ENCODE data around the gene MSTN.
A peak's percentile ranks its signal among the peaks of the same experiment; 100 is the strongest.
"Not testable (repeated sequence)": the region's sequence is repeated elsewhere in the genome, so short reads cannot be mapped to it uniquely, and the experiment has no call there.

The MSTN gene

DNA sequence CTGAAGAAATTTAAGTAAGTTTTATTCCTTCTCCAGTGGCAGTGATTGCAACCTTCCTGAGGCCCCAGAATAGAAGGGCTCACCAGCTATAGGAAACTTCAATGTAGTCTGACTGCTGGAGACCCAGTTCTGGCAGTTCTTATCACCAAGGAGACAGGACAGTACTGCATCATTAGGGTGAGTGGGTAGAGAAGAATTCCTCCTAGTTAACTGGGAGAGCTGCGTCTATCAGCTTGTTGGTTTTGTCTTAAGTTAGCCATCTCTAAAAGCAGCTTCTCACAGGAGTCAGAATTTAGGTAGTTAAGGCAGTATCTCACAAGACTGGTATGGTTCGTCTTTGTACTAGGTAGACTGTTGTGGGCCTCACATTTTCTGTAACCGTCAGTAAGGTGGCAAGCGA, 3.3 kb upstream of the MSTN start:
- no peak for DNase-seq (ENCODE audit: low read depth, low spot score)

- DNase-seq (ENCODE audit: low read depth, low spot score) = no peak
Measured at GRCh38 chr2:190063624-190064023, 1.1 kb upstream of the MSTN start.

DNA sequence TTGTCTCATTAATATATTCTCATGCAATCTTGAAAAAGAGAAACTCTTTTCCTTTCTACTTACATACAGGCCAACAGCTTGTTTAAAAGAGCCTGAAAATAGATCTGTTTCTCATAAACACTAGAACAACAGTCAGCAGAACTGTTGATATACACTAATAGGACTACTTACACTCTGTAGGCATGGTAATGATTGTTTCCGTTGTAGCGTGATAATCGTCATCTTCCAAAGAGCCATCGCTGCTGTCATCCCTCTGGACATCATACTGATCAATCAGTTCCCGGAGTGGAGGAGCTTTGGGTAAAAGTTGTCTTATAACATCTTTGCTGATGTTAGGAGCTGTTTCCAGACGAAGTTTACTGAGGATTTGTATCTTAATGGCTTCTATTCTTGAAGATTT, 476 bp downstream of the MSTN start:
- DNase-seq (ENCODE audit: low read depth, low spot score) = no peak

- no peak for DNase-seq (ENCODE audit: low read depth, low spot score)
Measured at GRCh38 chr2:190060626-190061025, 1.9 kb downstream of the MSTN start.

DNA sequence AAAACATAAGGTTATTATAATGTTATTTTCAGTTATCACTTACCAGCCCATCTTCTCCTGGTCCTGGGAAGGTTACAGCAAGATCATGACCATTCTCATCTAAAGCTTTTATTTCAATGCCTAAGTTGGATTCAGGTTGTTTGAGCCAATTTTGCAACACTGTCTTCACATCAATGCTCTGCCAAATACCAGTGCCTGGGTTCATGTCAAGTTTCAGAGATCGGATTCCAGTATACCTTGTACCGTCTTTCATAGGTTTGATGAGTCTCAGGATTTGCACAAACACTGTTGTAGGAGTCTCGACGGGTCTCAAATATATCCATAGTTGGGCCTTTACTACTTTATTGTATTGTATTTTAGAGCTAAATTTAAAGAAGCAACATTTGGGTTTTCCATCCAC, 2.5 kb downstream of the MSTN start:
- DNase-seq (ENCODE audit: low read depth, low spot score) = no peak

DNA sequence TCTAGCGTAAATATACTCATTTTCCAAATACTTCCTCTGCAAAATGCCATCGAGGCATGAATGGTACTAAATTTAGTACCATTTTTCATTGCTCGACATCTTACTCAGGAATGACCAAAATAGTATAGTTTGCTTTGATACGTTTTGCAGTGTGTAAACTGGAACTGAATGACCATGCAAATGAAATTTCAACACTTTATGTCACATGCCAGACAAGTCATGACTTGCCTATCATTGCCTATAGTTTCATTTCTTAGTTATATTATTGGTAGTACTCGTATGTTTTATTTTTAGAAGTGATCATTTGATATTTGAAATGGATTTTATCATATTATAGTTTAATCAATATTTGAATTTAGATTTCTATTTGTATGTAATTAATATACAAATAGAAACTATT, 9.1 kb downstream of the MSTN start:
- DNase-seq (ENCODE audit: low read depth, low spot score) = no peak

DNA sequence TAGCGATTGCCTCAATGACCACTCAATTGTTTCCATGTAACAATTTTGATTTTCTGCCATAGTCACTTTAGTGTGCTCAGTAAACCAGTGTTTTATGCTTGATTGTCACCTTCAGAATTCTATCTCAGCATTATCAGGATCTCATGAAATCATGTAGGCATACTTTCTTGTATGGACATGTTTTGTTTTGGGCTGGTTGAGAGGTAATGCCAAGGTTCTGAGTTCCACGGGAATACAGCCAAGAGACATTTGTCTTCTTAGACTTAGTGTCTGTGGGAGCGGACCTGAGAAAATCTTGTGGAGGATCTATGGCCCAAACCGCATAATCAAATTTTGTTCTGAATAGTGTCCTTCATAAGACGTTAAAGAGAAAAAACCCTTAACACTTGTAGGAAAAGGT, 10.2 kb downstream of the MSTN start:
- DNase-seq (ENCODE audit: low read depth, low spot score) = no peak

DNA sequence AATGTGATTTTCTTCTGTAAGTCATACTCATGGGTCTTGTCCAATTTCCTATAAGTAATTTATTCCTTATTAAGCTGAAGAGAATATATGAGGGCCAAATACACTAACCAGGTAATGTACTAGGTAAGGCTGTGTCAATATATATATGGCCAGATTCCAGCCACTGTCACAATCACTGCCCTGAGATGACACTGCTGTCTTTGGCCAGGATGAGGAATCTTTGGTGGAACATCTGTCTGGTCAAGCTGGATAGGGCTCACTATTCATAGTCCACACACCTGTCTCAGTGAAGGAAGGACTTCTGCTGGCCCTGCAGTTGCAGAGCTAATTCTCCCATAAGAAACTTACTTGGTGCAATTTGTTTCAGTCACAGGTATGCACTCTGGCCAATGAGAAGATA, 11.3 kb downstream of the MSTN start:
- DNase-seq (ENCODE audit: low read depth, low spot score) = no peak

- no peak for DNase-seq (ENCODE audit: low read depth, low spot score)
Measured at GRCh38 chr2:190050001-190050400, 12.5 kb downstream of the MSTN start.

DNA sequence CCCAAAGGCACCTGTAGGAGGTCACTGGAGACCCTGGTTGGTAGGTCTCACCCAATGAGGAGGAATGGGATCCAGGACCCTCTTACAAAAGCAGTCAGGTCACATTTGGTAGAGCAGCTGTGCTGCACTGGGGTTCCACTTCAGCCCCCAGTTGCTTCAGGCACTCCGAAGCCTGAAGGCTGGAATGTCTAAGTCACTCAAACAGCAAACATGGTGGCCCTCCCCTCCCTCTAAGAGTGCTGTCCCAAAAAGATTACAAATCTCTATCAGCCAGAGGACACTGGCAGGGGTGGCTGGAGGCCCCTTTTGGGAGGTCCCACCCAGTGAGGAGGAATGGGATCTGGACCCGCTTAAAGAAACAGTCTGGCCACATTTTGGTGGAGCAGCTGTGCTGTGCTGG, 17.7 kb downstream of the MSTN start:
- no peak for DNase-seq (ENCODE audit: low read depth, low spot score)

- DNase-seq (ENCODE audit: low read depth, low spot score) = no peak
Measured at GRCh38 chr2:190043441-190043840, 19.1 kb downstream of the MSTN start.

- DNase-seq (ENCODE audit: low read depth, low spot score) = no peak
Measured at GRCh38 chr2:190036071-190036470, 26.5 kb downstream of the MSTN start.

GRCh38 chr2:190034417-190034816, 28.1 kb downstream of the MSTN start:
- not testable (repeated sequence) for DNase-seq (ENCODE audit: low read depth, low spot score)

GRCh38 chr2:190031969-190032618, 30.4 kb downstream of the MSTN start:
- no peak for DNase-seq (ENCODE audit: low read depth, low spot score)

GRCh38 chr2:190023860-190024259, 38.7 kb downstream of the MSTN start:
- peak; percentile 4 for DNase-seq (ENCODE audit: low read depth, low spot score)

DNA sequence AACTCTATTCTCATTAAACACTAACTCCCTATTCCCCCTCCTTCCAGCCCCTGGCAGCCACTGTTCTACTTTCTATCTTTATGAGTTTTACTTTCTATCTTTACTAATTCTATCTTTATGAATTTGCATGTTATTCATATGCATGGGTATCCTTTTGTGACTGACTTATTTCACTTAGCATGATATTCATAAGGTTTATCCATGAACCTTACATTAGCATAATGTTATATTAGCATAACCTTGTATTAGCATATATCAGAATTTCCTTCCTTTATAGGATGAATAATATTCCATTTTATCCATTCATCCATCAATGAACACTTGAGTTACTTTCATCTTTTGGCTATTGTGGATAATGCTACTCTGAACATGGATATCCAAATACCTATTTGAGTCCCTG, 41.8 kb downstream of the MSTN start:
- no peak for DNase-seq (ENCODE audit: low read depth, low spot score)

GRCh38 chr2:190017837-190018236, 44.7 kb downstream of the MSTN start:
- DNase-seq (ENCODE audit: low read depth, low spot score) = no peak

- DNase-seq (ENCODE audit: low read depth, low spot score) = not testable (repeated sequence)
Measured at GRCh38 chr2:190015969-190016368, 46.6 kb downstream of the MSTN start.
